ENCODE data around the gene HINT2.

GRCh38 chr9:35814106-35814840 lies 569 bp downstream of the HINT2 start:
- TF ChIP-seq CTCF (IDR thresholded peaks at IDR 0.05) (no peak), EZH2 (IDR thresholded peaks at IDR 0.05; ENCODE audit: borderline replicate concordance, insufficient read depth, low read depth, low read length, poor library complexity, severe bottlenecking) (no peak)

All from B cell (primary cell).